ENCODE measurements around the gene HES5. TPM values are rescaled to one million over a fixed set of nuclear protein-coding genes. Genes with fewer than 3 reads are reported as not detected.
A peak's percentile ranks its signal among the peaks of the same experiment; 100 is the strongest.

HES5 gene
- total RNA-seq, 1 donor from 2014 or later: 1.5 TPM

- ATAC-seq (no peak), DNase-seq (no peak)
- no peak for TF ChIP-seq CTCF (IDR thresholded peaks at IDR 0.05)
- Histone ChIP-seq H3K9me3 (no peaks in the 10 kb centered on the region), H3K27ac (no peak overlapping the region), H3K27me3 (peaks cover 11% of the 10 kb centered on the region), H3K4me3 (no peak overlapping the region), H3K36me3 (no peaks in the 10 kb centered on the region), H3K4me1 (peaks cover 18% of the 10 kb centered on the region)
- intact Hi-C loops (cut with DNase I): loop anchor here (10.0 kb wide), 1 partner anchor 126 kb away; the partner anchor contains the start of gene PEX10
Observed at GRCh38 chr1:2540816-2541492, 10.9 kb upstream of the HES5 start.

- TF ChIP-seq CTCF (IDR thresholded peaks at IDR 0.05): peak; percentile 16
- intact Hi-C loops (cut with DNase I): no loop called here
- no peak overlapping the region for H3K4me3 ChIP-seq
- H3K36me3 ChIP-seq: no peaks in the 10 kb centered on the region
- H3K27ac ChIP-seq: no peak overlapping the region
- ATAC-seq: no peak
- H3K9me3 ChIP-seq: no peaks in the 10 kb centered on the region
- DNase-seq: no peak
- peaks cover 11% of the 10 kb centered on the region for H3K27me3 ChIP-seq
- H3K4me1 ChIP-seq: peaks cover 4% of the 10 kb centered on the region
Observed at GRCh38 chr1:2539312-2539907, 9.3 kb upstream of the HES5 start.

- no peak for TF ChIP-seq CTCF (IDR thresholded peaks at IDR 0.05)
- Histone ChIP-seq H3K4me3 (no peak overlapping the region), H3K9me3 (no peaks in the 10 kb centered on the region), H3K27me3 (peaks cover 11% of the 10 kb centered on the region), H3K27ac (no peak overlapping the region), H3K4me1 (peaks cover 4% of the 10 kb centered on the region), H3K36me3 (no peaks in the 10 kb centered on the region)
- intact Hi-C loops (cut with DNase I): no loop called here
- no peak for DNase-seq
- no peak for ATAC-seq
Observed at GRCh38 chr1:2538872-2539271, 8.8 kb upstream of the HES5 start.

- no peaks in the 10 kb centered on the region for H3K36me3 ChIP-seq
- intact Hi-C loops (cut with DNase I): no loop called here
Observed at GRCh38 chr1:2538376-2538775, 8.3 kb upstream of the HES5 start.

GRCh38 chr1:2537784-2538115 lies 7.7 kb upstream of the HES5 start:
- DNase-seq: no peak
- no peak overlapping the region for H3K27ac ChIP-seq
- H3K36me3 ChIP-seq: no peaks in the 10 kb centered on the region
- peaks cover 4% of the 10 kb centered on the region for H3K4me1 ChIP-seq
- peaks cover 14% of the 10 kb centered on the region for H3K27me3 ChIP-seq
- H3K4me3 ChIP-seq: no peak overlapping the region
- no peak for TF ChIP-seq CTCF (IDR thresholded peaks at IDR 0.05)
- no peaks in the 10 kb centered on the region for H3K9me3 ChIP-seq
- intact Hi-C loops (cut with DNase I): no loop called here
- no peak for ATAC-seq

More at GRCh38 chr1:2538376-2538775, 8.3 kb upstream of the HES5 start:
- DNase-seq (no peak), ATAC-seq (no peak)
- Histone ChIP-seq H3K27me3 (peaks cover 11% of the 10 kb centered on the region), H3K4me3 (no peak overlapping the region), H3K9me3 (no peaks in the 10 kb centered on the region), H3K4me1 (peaks cover 4% of the 10 kb centered on the region), H3K27ac (no peak overlapping the region)
- TF ChIP-seq CTCF (IDR thresholded peaks at IDR 0.05): no peak
